Tibial nerve (tissue), 3 donors: ENCODE results near the gene ANP32B.

Source experiments
- EP300 ChIP-seq, 2 donors: sonication (generic); formaldehyde crosslinking; IDR thresholded peaks; one replicate each; pipeline ENCODE4 v1.6.1; 2017; ENCODE audit warnings: antibody characterized with exemption in 2 of 2, mild to moderate bottlenecking in 1 of 2
- POLR2A ChIP-seq, 2 donors: fragments of 450-650 bp; IDR thresholded peaks; one replicate each; pipeline ENCODE4 v1.6.1; 2017; ENCODE audit warnings: antibody characterized with exemption in 2 of 2, mild to moderate bottlenecking in 2 of 2, moderate library complexity in 2 of 2

DNA sequence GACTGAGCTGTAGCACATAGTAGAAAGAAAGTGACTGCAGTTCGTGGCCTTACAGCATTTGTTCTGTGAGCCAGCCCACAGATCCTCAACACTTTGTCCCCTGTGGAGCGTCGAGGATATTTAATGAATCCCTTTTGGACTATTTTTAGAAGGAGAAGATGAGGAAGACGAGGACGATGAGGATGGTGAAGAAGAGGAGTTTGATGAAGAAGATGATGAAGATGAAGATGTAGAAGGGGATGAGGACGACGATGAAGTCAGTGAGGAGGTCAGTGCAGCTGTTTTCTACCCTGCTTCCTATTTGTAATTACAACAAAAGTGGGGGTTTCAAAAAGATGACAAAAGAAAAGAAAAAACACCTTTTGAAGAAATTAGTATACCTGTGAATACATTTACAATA, 28.0 kb downstream of the ANP32B start:
- TF ChIP-seq POLR2A (IDR thresholded peaks at IDR 0.05), result no peak
- no peak for TF ChIP-seq EP300 (IDR thresholded peaks at IDR 0.05)
